Muscle layer of colon (tissue), 2 donors: ENCODE data around the gene GGA3.

ENCODE experiments used
- H3K27ac ChIP-seq: one replicate; pipeline ENCODE4 v1.7.0; 2013; ENCODE audit warnings: low read depth, mild to moderate bottlenecking, low read length, moderate library complexity
- H3K27me3 ChIP-seq, 2 donors: one replicate each; pipeline ENCODE4 v1.7.0; 2013; ENCODE audit warnings: low read length in 2 of 2, mild to moderate bottlenecking in 2 of 2; ENCODE audit not compliant: insufficient read depth in 2 of 2, control insufficient read depth in 1 of 2
- H3K36me3 ChIP-seq: one replicate; pipeline ENCODE4 v1.7.0; 2013; ENCODE audit warnings: mild to moderate bottlenecking, low read length; ENCODE audit not compliant: insufficient read depth
- H3K4me1 ChIP-seq: one replicate; pipeline ENCODE4 v1.7.0; 2013; ENCODE audit warnings: mild to moderate bottlenecking, low read length; ENCODE audit not compliant: insufficient read depth
- H3K4me3 ChIP-seq, 2 donors: one replicate each; pipeline ENCODE4 v1.7.0; 2013; ENCODE audit warnings: low read length in 2 of 2, low read depth in 1 of 2, mild to moderate bottlenecking in 1 of 2, moderate library complexity in 1 of 2
- H3K9ac ChIP-seq: one replicate; pipeline ENCODE4 v1.7.0; 2013; ENCODE audit warnings: low read length
- H3K9me3 ChIP-seq: one replicate; pipeline ENCODE4 v1.7.0; 2013; ENCODE audit warnings: mild to moderate bottlenecking, low read length
- donor health status: abdominal sarcoma.
- donor health status: Adenocarcinoma of cecum.

The GGA3 gene

DNA sequence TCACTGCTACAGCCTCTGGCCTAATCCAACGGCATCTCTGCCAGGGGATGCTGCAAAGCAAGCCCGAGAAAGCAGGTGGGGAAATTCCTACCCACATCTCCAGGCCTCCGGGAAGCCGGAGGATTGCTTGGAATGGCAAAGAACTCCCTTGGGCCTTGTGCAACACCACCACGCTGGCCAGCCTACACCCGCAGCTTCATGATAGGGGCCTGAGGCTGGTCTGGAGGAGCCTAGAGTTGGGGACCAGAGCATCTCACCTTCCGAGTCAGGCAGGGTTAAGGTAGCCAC is 20.3 kb downstream of the GGA3 start:
- Histone ChIP-seq H3K4me3 (no peak overlapping the region), H3K4me1 (no peaks in the 10 kb centered on the region), H3K9ac (no peak overlapping the region), H3K27me3 (no peaks in the 10 kb centered on the region), H3K27ac (no peak overlapping the region), H3K9me3 (no peaks in the 10 kb centered on the region), H3K36me3 (peaks cover 98% of the 10 kb centered on the region)

GRCh38 chr17:75240394-75241142 is 20.8 kb downstream of the GGA3 start:
- H3K36me3 ChIP-seq: peaks cover 93% of the 10 kb centered on the region
- no peaks in the 10 kb centered on the region for H3K4me1 ChIP-seq
- no peaks in the 10 kb centered on the region for H3K9me3 ChIP-seq
- H3K4me3 ChIP-seq: no peak overlapping the region
- H3K27ac ChIP-seq: no peak overlapping the region
- H3K9ac ChIP-seq: no peak overlapping the region
- no peaks in the 10 kb centered on the region for H3K27me3 ChIP-seq

- H3K27ac ChIP-seq: no peak overlapping the region
- H3K36me3 ChIP-seq: peaks cover 92% of the 10 kb centered on the region
These were observed 21.5 kb downstream of the GGA3 start for GRCh38 chr17:75239778-75240393.

DNA sequence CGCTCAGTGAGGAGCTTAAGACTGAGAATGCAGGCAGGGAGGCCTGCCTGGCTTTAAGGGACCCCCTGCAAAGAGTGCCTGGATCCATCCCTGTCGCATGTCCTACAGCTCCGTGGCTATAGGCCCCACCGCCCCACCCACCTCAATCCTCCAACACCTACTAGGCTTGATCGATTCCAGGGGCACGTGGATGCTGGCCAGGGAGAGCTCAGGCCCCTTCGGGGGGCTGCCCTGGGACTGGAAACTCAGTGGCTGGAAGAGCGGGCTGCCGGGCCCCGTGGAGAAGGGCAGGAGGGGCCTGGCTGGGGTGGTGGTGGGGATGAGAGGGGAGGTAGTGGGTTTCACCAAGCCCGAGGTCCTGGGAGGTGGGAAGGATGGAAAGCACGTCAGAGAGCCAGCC is 22.2 kb downstream of the GGA3 start:
- no peak overlapping the region for H3K27ac ChIP-seq
- H3K9ac ChIP-seq: no peak overlapping the region
- H3K9me3 ChIP-seq: no peaks in the 10 kb centered on the region
- H3K27me3 ChIP-seq: no peaks in the 10 kb centered on the region
- peaks cover 92% of the 10 kb centered on the region for H3K36me3 ChIP-seq
- no peak overlapping the region for H3K4me3 ChIP-seq
- H3K4me1 ChIP-seq: no peaks in the 10 kb centered on the region

More at GRCh38 chr17:75239778-75240393, 21.5 kb downstream of the GGA3 start:
- Histone ChIP-seq H3K4me1 (no peaks in the 10 kb centered on the region), H3K4me3 (no peak overlapping the region), H3K27me3 (no peaks in the 10 kb centered on the region), H3K9ac (no peak overlapping the region), H3K9me3 (no peaks in the 10 kb centered on the region)

- no peak overlapping the region for H3K9ac ChIP-seq
- H3K27ac ChIP-seq: no peak overlapping the region
These were observed 22.7 kb downstream of the GGA3 start for GRCh38 chr17:75238684-75239191.

DNA sequence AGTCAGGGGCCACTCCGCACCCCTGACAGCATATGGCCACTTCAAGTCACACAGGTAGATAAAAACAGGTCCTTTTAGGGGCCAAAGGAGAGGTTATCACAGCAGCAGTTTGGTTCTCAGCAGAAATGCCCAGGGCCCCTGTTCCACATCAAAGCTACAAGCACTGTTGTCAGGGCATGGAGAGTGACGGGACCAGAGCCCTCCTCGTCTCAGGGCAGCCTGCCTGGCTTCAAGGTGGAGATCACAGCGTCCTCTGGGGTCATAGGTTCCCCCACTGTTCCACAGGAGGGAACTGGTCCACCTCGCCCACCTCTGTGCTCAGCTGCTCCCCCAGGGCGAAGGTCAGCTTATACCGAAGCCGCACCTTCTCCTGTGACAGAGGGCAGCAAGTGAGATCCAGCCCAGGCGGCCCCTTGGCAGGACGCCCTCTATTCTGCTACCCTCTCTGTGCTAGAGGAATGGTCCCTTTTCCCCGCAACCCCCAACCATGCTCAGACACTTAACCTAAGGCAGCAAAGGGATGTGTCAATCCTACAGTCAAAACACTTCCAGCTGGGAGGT is 23.3 kb downstream of the GGA3 start:
- Histone ChIP-seq H3K27me3 (no peaks in the 10 kb centered on the region), H3K9me3 (no peaks in the 10 kb centered on the region), H3K27ac (no peak overlapping the region), H3K9ac (no peak overlapping the region), H3K4me3 (no peak overlapping the region), H3K36me3 (peaks cover 83% of the 10 kb centered on the region), H3K4me1 (no peaks in the 10 kb centered on the region)

More at GRCh38 chr17:75238684-75239191, 22.7 kb downstream of the GGA3 start:
- Histone ChIP-seq H3K9me3 (no peaks in the 10 kb centered on the region), H3K4me1 (no peaks in the 10 kb centered on the region), H3K27me3 (no peaks in the 10 kb centered on the region), H3K36me3 (peaks cover 90% of the 10 kb centered on the region), H3K4me3 (no peak overlapping the region)

GRCh38 chr17:75237100-75238014 is 24.0 kb downstream of the GGA3 start:
- Histone ChIP-seq H3K27ac (no peak overlapping the region), H3K27me3 (no peaks in the 10 kb centered on the region), H3K36me3 (peaks cover 83% of the 10 kb centered on the region), H3K4me1 (no peaks in the 10 kb centered on the region), H3K9me3 (no peaks in the 10 kb centered on the region), H3K9ac (no peak overlapping the region), H3K4me3 (no peak overlapping the region)

GRCh38 chr17:75232786-75233185 is 28.6 kb downstream of the GGA3 start:
- Histone ChIP-seq H3K36me3 (peaks cover 71% of the 10 kb centered on the region), H3K27me3 (no peaks in the 10 kb centered on the region), H3K27ac (no peak overlapping the region), H3K4me3 (no peak overlapping the region), H3K9me3 (no peaks in the 10 kb centered on the region), H3K9ac (no peak overlapping the region), H3K4me1 (no peaks in the 10 kb centered on the region)

GRCh38 chr17:75231741-75232464 is 29.5 kb downstream of the GGA3 start:
- Histone ChIP-seq H3K27me3 (no peaks in the 10 kb centered on the region), H3K4me1 (no peaks in the 10 kb centered on the region), H3K27ac (no peak overlapping the region), H3K9me3 (no peaks in the 10 kb centered on the region), H3K4me3 (no peak overlapping the region), H3K9ac (no peak overlapping the region), H3K36me3 (peaks cover 66% of the 10 kb centered on the region)

- no peak overlapping the region for H3K27ac ChIP-seq
- H3K36me3 ChIP-seq: peaks cover 68% of the 10 kb centered on the region
- H3K4me1 ChIP-seq: no peaks in the 10 kb centered on the region
These were observed 30.3 kb downstream of the GGA3 start for GRCh38 chr17:75231071-75231470.

More at GRCh38 chr17:75231071-75231470, 30.3 kb downstream of the GGA3 start:
- Histone ChIP-seq H3K9ac (no peak overlapping the region), H3K9me3 (no peaks in the 10 kb centered on the region), H3K27me3 (no peaks in the 10 kb centered on the region), H3K4me3 (no peak overlapping the region)
